ENCODE data around the gene CLCN2.
A peak's percentile ranks its signal among the peaks of the same experiment; 100 is the strongest.
"Not testable (repeated sequence)": the region's sequence is repeated elsewhere in the genome, so short reads cannot be mapped to it uniquely, and the experiment has no call there.

The CLCN2 gene

GRCh38 chr3:184345317-184346144, 15.9 kb downstream of the CLCN2 start:
- DNase-seq (ENCODE audit: low read depth), result no peak

- no peak for DNase-seq (ENCODE audit: low read depth)
These were observed 16.7 kb downstream of the CLCN2 start for GRCh38 chr3:184344579-184345316.

- DNase-seq (ENCODE audit: low read depth), result no peak
These were observed 18.1 kb downstream of the CLCN2 start for GRCh38 chr3:184343200-184343876.

- DNase-seq (ENCODE audit: low read depth), result no peak
These were observed 19.5 kb downstream of the CLCN2 start for GRCh38 chr3:184341925-184342324.

- DNase-seq (ENCODE audit: low read depth), result not testable (repeated sequence)
These were observed 21.8 kb downstream of the CLCN2 start for GRCh38 chr3:184339451-184340135.

GRCh38 chr3:184339001-184339400, 22.4 kb downstream of the CLCN2 start:
- no peak for DNase-seq (ENCODE audit: low read depth)

- DNase-seq (ENCODE audit: low read depth), result peak; percentile 16
These were observed 22.9 kb downstream of the CLCN2 start for GRCh38 chr3:184338511-184338945.

- no peak for DNase-seq (ENCODE audit: low read depth)
These were observed 23.4 kb downstream of the CLCN2 start for GRCh38 chr3:184337981-184338380.

- DNase-seq (ENCODE audit: low read depth), result no peak
These were observed 24.0 kb downstream of the CLCN2 start, which contains the start of gene FAM131A for GRCh38 chr3:184337399-184337714. FAM131A (plus strand) TSS chr3:184337600; CDS start chr3:184337631, 31 bp downstream.

GRCh38 chr3:184336547-184337398, 24.6 kb downstream of the CLCN2 start:
- DNase-seq (ENCODE audit: low read depth), result no peak

- peak; percentile 80 for DNase-seq (ENCODE audit: low read depth)
These were observed 25.5 kb downstream of the CLCN2 start for GRCh38 chr3:184335661-184336546.

- no peak for DNase-seq (ENCODE audit: low read depth)
These were observed 26.1 kb downstream of the CLCN2 start for GRCh38 chr3:184335291-184335660.

- peak; percentile 28 for DNase-seq (ENCODE audit: low read depth)
These were observed 26.8 kb downstream of the CLCN2 start for GRCh38 chr3:184334470-184335158.

- DNase-seq (ENCODE audit: low read depth), result no peak
These were observed 27.7 kb downstream of the CLCN2 start for GRCh38 chr3:184333700-184334099.

- no peak for DNase-seq (ENCODE audit: low read depth)
These were observed 28.2 kb downstream of the CLCN2 start for GRCh38 chr3:184333190-184333589.

- no peak for DNase-seq (ENCODE audit: low read depth)
These were observed 28.9 kb downstream of the CLCN2 start for GRCh38 chr3:184332370-184333090.

- no peak for DNase-seq (ENCODE audit: low read depth)
These were observed 32.9 kb downstream of the CLCN2 start for GRCh38 chr3:184328516-184328915.

GRCh38 chr3:184327171-184327570, 34.2 kb downstream of the CLCN2 start:
- no peak for DNase-seq (ENCODE audit: low read depth)
